SK-N-SH treated with all-trans-retinoic acid at 6 μM for 48 hours (cell line): ENCODE data around the gene ZNF503.

ENCODE experiments used
- ARNTL ChIP-seq: fragments of 450-650 bp; formaldehyde crosslinking; IDR thresholded peaks from 2 replicates; pipeline ENCODE4 v1.5.0; 2020; ENCODE audit warnings: low read depth, mild to moderate bottlenecking, moderate library complexity, borderline replicate concordance
- CSRNP3 ChIP-seq: fragments of 250-450 bp; sonication (Bioruptor Pico); IDR thresholded peaks from 2 replicates; pipeline ENCODE4 v1.5.1; 2021; ENCODE audit warnings: mild to moderate bottlenecking, moderate library complexity
- GLIS3 ChIP-seq: fragments of 250-450 bp; sonication (Bioruptor Pico); IDR thresholded peaks from 2 replicates; pipeline ENCODE4 v1.5.0; 2020; ENCODE audit warnings: mild to moderate bottlenecking, moderate library complexity
- OSR1 ChIP-seq: fragments of 250-450 bp; sonication (Bioruptor Pico); IDR thresholded peaks from 2 replicates; pipeline ENCODE4 v1.8.0; 2022; ENCODE audit warnings: moderate library complexity, mild to moderate bottlenecking, inconsistent platforms
- PATZ1 ChIP-seq: fragments of 250-450 bp; sonication (Bioruptor Pico); IDR thresholded peaks from 2 replicates; pipeline ENCODE4 v1.8.0; 2020; ENCODE audit warnings: mild to moderate bottlenecking, moderate library complexity, borderline replicate concordance
- POU6F1 ChIP-seq: fragments of 250-450 bp; sonication (Bioruptor Pico); IDR thresholded peaks from 2 replicates; pipeline ENCODE4 v1.8.0; 2021; ENCODE audit warnings: low read depth, mild to moderate bottlenecking, moderate library complexity, borderline replicate concordance
- PPARA ChIP-seq: fragments of 250-450 bp; sonication (Bioruptor Pico); IDR thresholded peaks from 2 replicates; pipeline ENCODE4 v1.5.0; 2020; ENCODE audit warnings: mild to moderate bottlenecking, borderline replicate concordance
- TCF4 ChIP-seq: fragments of 250-450 bp; sonication (Bioruptor Pico); IDR thresholded peaks from 2 replicates; pipeline ENCODE4 v1.8.0; 2021; ENCODE audit warnings: mild to moderate bottlenecking, moderate library complexity, borderline replicate concordance
- ZFP3 ChIP-seq: fragments of 250-450 bp; sonication (Bioruptor Pico); IDR thresholded peaks from 2 replicates; pipeline ENCODE4 v1.5.0; 2020; ENCODE audit warnings: mild to moderate bottlenecking, moderate library complexity
- ZFP30 ChIP-seq: fragments of 450-650 bp; formaldehyde crosslinking; IDR thresholded peaks from 2 replicates; pipeline ENCODE4 v1.5.0; 2022; ENCODE audit warnings: mild to moderate bottlenecking, moderate library complexity
- ZNF8 ChIP-seq: fragments of 450-650 bp; formaldehyde crosslinking; IDR thresholded peaks from 2 replicates; pipeline ENCODE4 v1.5.0; 2020; ENCODE audit warnings: mild to moderate bottlenecking, moderate library complexity

DNA sequence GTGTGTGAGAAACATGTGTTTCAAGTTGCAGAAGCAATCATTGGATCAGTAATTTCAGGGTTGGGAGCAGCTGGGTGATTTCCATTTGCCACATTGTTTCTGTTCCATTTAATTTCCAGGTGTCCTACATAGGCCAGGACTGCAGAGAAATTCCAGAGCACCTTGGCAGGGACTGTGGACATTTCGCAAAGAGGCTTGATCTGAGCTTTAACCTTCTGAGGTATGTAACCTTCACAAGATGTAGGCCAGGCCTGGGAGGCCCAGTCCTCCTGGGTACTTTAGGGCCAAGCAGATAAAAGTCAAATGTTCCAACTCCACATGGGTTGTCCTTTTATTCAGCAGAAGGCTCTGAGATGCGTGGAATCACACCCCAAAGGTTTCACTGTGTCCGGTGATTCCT, 36.7 kb upstream of the ZNF503 start:
- TF ChIP-seq GLIS3 (no peak), PPARA (CRISPR knock-in tag) (no peak), POU6F1 (CRISPR knock-in tag) (no peak), OSR1 (no peak), CSRNP3 (no peak), ARNTL (no peak), PATZ1 (no peak), ZNF8 (CRISPR knock-in tag) (no peak), ZFP30 (CRISPR knock-in tag) (no peak), TCF4 (CRISPR knock-in tag) (no peak), ZFP3 (CRISPR knock-in tag) (no peak)
